ENCODE data around the gene TNS3.

Gene TNS3

DNA sequence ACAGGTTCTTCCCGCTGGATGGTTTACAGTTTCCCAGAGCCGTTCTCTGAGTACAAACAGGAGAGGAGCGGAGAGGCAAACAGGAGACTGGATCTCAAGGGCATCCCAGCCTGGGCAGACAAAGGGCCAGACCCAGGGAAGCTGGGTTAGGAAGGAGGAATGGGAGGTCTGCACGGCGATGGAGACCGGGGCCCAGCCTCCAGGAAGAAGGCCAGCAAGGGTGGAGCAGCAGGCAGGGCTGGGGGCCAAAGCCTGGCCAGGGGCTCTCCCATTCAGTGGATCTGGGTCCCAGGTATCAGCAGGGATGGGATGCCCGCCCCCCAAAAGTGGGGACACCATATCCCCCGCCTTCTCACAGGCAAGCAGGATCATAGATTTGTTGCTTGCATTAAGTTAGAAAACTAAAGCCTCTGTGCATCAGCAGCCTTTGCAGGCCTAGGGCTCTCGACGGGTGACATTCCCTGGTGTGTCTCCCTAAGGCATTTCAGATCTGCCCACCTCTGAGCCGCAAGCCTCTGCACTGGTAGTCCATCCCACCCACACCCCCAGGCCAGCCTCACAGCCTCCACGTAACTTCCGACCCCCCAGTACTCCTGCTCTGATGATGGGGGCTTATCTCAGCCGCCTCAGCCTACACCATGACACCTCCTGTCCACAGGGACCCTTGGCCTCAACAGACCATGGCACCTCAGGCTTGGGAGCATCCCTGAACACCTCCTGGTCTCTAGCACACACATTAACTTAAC lies 59.9 kb downstream of the TNS3 start:
- no peak for DNase-seq (ENCODE audit: low read depth in 2 of 2)

DNA sequence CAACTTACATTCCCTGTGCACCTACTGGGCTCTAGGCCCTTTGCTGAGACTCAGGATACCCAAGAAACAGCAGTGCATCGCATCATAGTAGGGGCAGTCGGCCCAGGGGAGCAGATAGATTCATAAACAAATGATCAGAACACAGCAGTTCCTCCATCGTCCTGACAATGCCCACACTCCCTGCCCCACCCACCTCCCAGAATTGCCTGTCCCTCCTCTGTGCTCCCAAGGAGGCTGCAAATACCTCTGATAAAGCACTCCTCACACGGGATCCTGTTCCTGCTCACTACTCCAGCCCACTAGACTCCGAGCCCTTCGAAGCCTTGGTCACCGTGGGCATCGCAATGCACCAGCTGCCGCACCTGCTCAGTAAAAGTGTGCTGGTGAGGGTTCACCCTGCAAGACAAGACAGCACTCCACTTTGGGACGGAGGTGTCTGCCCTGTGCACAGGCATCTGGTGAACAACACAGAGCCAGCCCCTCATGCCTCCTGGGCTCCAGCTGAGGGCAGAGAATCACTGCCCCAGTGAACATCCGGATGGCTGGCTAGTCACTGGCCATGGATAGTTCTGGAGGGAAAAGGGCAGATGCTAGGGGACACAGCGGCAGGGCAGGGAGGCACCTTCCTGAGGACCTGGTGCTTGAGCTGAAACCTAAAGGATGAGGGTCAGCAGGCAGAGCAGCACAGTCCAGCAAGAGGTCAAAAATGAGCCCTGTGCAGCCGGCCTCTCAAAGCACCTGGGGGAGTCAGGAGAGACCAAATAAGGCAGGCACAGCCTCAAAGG lies 60.7 kb downstream of the TNS3 start:
- no peak for DNase-seq (ENCODE audit: low read depth in 2 of 2)

DNA sequence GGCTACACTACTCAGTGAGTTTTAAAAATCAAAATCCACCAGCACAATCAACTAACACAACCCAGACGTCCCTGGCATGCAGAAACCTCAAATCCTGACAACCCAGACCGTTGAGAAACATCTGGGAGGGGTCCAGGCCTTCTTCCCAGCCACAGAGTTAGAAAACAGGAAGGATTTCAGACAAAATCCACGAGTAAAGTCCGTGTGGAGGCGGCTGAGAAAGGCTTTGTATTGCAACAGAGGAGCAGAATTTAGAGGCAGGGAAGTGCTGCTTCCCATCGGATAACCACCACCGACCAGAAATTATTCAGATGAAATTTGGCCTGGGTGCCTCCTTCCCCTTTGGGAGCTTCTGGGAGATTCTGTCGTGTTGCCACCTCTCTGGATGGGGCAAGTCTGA lies 61.5 kb downstream of the TNS3 start:
- no peak for DNase-seq (ENCODE audit: low read depth in 2 of 2)

DNA sequence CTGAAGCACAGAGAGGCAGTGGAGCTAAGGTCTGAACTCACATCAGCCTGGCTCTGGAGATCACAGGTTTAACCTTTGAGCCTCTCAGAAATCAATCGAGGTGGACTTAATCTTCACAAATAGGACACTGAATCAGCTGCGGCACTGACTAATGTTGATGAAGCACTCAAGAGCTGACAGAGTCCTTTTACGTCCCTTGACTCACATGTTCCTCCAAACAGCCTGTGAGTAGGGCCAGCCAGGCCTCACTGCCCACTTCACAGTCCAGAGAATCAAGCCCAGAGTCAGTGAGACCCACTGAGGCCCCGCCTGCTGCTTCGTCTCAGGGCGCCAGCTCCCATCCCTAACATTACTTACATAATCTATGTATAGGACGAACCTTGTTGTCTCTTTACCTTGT lies 63.1 kb downstream of the TNS3 start:
- no peak for DNase-seq (ENCODE audit: low read depth in 2 of 2)

DNA sequence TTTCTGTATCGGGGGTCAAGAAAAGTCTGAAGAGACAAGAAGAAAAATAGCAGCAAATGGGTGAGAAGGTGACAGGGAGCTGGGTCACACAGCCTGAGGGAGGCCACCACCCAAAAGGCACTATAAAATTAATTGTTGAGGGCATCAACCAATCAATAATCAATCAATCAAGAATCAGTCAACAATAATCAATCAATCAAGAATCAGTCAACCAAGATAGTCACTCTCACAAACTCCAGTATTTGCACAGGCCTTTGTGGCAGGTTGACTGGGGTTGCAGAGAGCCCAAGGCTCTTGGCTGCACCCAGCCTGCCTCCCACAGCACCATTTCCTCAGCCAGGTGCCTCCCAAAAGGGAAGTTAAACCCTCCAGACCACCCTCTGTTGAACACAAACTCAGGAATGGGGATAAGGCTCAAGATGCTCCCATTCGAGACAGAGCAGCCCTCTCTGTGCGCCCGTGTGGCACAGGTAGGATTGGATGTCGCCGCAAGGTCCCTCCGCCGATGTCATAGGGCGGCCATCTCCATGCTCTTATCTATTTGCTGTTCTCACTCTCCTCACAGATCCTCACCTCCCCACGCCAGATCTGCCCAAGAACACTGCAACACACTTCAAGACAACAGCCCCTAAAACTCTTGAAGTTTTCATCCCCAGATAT lies 64.0 kb downstream of the TNS3 start:
- DNase-seq (ENCODE audit: low read depth in 2 of 2), result no peak

DNA sequence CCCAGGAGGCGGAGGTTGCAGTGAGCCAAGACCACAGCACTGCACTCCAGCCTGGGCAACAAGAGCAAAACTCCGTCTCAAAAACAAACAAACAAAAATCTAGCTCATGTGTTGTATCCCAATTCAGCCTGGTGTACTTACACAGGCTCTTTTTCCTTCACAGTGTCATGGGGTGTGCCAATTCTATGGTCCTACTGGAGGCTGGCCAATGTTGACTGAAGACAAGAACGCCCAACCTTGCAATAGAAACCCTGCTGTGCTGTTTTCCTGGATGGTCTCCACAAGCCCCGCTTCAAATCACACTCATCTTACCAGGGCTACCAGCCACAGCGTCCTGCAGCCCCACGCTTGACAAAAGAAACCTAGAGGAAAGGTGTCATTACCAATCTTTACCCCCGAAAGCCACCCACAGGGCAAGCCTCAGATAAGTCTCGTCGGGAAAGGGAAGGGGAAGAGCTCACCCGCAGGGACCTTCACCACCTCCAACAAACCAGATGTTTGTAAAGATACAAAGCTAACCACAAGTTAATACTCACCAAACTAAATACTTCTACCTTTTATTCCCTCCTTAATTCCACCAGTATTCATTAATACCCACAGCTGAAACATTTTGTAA lies 64.8 kb downstream of the TNS3 start:
- no peak for DNase-seq (ENCODE audit: low read depth in 2 of 2)

DNA sequence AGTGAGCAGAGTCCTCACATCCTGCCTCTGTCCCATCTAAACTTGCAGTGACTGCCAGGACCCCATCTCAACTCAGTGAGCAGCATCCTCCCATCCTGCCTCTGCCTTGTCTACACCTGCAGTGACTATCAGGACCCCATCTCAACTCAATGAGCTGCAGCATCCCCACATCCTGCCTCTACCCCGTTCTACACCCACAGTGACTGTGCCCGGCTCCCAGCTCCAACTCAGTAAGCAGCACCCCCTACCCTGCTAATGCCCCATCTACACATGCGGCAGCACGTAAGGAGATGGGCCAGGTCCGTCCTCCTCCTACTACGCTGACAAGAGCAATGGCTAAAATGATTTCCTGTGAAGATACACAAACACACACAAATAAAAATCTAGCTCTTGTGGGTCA lies 65.5 kb downstream of the TNS3 start:
- DNase-seq (ENCODE audit: low read depth in 2 of 2), result no peak

DNA sequence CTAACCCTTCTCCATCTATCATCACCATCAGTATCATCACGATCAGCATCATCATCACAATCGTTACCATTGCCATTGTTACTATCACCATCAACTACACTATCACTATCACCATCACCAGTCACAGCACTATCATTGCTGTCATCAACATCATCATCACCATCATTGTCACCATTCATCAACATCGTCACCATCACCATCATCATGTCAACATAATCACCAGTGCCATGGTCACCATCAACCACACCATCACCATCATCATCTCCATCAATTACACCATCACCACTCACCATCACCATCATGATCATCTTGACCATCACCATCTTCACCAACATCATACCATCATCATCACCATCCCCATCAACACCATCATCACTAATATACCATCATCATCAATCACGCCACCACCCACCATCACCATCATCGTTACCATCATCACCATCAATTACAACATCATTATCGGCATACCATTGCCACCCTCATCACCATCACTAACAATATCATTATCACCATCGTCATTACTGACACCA lies 66.5 kb downstream of the TNS3 start:
- DNase-seq (ENCODE audit: low read depth in 2 of 2), result no peak

DNA sequence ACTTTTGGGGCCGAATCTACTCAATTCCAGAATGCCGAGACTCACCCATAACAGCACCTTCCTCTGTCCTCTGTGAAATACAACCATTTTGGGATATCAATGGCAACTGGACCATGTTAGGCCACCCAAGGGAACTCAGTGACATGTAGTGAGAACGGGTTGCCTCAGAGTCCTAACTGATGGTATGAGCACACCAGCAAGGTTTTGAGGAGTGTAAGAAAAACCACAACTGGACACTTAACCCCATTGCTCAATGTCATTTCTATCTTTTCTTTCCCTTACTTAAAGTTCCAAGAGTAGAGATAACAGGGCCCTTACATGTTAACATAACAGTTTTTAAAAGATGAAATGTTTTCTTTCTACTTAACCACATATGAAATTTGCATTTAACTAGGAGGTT lies 67.1 kb downstream of the TNS3 start:
- DNase-seq (ENCODE audit: low read depth in 2 of 2), result no peak

DNA sequence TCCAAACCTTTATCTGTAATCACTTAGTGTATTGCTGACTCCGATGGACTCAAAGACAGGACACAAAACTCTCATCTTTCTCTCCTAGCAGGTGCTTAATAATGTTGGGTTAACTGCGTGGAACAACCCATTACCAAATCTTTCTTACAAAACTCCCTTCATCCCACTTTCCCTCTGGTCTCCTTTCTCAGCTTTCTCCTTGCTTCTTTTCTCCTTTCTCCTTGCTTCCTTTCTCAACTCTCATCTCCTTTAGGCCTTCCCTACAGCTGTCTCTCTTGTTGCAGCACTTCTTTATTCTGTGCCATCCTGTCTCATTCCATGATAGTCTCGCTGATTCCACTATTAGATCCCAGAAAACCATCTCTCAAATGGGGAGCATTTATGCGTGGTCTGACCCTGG lies 67.5 kb downstream of the TNS3 start:
- no peak for DNase-seq (ENCODE audit: low read depth in 2 of 2)

DNA sequence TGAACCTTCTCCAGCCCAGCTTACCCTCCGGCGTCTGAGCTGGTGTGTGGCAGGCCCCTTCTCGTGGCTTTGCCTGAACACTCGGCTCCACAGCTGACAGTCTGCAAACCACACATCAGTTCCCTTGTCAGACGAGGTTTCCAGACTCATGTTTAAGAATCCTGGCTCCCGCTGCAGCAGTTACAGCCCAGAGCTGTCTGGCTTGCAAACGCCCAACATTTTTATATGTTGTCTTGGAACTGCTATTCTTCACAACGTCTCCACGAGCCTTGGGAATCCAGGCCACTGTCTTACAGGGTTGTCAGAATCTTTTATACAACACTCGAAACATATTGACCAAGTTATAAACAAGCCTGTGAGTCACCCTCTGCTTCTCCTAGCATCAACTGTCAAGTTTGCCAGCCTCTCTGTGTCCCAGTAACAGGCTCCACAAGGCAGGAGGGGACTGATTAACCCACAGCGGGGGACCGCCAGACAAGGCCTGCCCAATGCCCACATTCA lies 68.1 kb downstream of the TNS3 start:
- no peak for DNase-seq (ENCODE audit: low read depth in 2 of 2)

DNA sequence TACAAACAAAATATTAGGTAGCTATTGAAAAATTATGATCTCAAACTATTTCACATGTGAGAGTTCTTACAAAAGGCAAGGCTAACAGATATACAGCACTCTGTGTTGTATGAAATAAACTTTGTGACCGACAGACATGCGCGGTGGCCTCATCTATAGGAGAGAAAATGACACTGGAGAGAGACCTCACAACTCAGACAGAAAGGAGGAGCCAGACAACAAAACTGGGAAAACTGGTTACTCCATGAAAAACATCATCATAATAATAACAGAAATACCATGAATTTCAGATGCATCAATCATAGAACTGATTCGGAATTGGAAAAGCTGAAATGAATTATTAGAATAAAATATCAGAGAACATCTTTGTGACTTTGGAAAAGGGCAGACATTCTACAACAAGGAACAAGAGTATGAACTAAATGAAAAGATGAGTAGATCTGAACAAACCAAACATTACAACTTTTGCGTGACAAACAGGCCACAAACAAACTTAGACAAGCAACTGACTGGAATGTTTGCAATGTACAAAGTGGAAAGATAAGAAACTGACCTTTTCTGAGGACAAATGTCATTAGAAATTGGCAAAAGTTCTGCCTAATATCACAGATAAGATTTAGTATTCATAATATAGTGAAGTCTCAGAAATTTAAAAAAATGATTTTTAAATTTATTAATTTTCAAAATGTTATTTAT lies 69.3 kb downstream of the TNS3 start:
- no peak for DNase-seq (ENCODE audit: low read depth in 2 of 2)

DNA sequence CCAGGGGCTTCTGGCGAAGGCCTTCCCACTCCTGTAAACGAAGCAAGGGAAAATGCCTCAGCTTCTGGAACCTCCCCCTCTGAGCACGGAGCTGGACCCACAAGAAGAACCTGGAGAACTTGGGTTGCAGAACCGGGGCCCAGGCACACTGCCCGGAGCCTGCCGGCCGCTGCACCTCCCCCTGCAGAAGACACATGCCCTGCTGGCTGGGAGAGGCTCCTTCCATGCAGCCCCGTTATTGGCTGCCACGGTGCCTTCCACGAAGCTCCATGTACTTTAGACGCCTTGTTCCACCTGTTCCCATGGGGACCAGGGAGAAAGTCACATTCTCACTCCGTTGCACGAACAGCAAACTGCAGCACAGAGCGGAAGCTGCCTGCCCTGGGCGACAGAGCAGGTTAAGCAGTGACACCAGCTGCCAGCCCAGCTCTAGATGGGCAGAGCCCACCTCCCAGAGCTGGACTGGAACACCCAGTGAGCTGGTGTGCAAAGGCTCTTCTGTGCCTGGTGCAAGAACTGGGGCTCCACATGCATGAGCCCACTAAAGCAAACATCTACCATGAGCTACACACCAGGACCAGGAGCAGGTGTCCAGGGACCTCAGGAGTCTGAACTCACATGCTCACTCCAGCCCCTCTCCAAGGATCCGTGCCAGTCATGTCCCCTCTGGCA lies 70.1 kb downstream of the TNS3 start:
- no peak for DNase-seq (ENCODE audit: low read depth in 2 of 2)

DNA sequence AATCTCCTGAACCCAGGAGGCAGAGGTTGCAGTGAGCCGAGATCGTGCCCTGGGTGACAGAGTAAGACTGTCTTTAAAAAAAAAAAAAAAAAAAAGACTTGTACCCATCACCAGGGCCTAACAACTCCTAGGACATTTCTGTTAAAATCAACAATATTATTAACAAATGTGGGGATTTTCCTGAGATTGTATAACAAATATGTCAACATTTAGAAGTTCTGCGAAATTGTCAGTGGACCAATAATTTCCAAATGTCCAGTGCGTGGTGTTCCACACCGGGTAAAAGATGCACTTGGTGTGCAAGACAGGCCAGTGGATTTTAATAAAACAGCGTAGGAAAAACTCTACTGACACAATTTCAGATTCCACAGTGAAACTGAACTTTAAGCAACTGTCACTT lies 71.1 kb downstream of the TNS3 start:
- DNase-seq (ENCODE audit: low read depth in 2 of 2), result no peak

DNA sequence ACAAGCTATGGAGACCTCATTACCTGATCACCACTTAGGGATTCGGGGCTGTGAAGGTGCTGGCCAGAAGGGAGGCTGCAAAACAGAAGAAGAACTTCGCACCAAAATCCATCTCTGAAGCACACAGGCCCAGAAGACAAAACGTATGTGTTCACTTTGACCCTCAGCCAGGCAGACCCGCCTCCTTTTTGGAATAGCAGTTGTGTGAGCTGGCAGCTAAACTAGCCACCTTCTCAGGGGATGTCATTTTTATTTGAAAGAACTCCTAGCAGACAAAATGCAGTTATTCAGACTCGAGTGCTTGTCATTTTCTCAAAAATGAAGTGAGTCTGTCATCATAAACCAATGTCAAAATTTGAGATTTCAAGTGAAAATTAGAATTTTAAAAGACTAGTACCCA lies 71.7 kb downstream of the TNS3 start:
- no peak for DNase-seq (ENCODE audit: low read depth in 2 of 2)

DNA sequence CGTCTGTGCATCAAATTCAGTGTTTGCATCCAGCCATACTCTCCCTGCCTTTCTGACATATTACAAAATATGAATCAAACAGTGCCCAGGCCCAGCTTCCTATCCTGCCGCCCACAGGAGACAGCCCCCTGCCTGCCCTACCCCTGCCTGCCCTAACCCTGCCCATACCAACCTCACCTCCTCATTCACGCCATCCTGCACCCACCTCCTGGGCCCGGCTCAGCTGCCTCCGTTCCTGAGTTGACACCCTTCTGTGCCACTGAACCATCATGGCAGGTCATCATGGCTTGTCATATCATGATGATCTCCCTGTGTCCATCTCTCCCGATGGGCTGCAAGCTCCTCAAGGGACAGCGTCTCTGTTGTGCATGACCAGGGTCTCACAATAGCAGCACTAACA lies 72.3 kb downstream of the TNS3 start:
- DNase-seq (ENCODE audit: low read depth in 2 of 2), result no peak

DNA sequence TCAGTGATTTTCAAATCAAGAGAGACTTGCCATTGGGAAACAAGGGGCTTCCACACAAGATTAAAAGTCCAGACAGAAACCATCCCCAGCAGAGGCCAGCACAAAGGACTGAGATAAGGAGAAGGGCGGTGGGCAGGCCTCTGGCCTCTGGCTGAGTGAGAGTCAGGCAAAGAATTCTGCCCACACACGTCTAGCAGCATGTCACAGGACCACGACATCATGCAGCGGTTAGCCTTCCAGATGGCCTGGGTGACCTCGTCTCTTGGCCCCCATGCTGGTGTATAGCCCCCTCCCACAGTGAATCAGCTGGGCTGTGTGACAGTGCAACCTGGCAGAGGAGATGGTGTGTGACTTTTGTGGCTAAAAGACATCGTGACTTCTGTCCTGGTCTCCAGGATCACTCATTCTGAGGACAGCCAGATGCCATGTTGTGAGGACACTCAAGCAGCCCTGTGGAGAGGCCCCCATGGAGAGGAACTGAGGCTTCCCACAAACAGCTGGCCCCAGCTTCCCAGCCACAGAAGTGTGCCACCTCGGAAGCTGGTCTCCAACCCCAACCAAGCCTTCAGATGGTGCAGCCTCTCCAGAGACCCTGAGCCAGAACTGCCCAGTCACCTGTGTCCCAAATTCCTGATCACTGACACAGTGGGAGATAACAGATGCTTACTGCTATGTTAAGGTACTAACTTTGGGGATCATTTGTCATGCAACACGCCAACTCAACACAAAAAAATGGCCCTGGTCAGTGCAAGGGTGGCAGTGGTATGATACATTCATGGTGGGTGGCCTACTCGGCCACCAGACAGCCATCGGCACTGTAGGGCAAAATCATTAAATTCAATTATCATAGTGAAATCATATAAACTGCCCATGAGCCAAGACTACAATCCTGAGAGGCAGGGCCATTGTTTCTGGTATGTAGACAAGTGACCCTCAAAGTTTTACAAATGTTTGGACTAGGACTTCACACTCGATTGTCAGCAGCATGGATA lies 73.2 kb downstream of the TNS3 start:
- DNase-seq (ENCODE audit: low read depth in 2 of 2), result no peak

DNA sequence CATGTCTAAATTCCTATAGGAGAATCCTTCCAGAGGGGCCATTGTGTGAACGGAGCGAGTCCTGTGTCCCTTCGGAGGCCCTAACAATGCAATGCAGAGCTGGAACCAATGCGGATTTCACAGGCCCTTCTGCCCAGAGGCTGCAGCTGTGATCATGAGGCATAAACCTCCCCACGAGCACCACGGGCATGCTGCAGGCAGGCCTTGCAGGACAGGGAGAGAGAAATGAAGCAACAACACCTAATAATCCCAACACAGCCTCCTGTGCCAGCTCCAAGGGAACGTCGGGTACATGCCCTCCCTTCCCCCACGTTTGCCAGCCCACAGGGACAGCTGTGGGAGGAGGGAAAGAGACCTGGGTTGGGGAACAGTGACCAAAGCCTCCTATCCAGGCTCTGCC lies 74.4 kb downstream of the TNS3 start:
- no peak for DNase-seq (ENCODE audit: low read depth in 2 of 2)

Measured in stimulated activated CD8-positive, alpha-beta memory T cell treated with anti-CD3 and anti-CD28 coated beads, Interleukin-2, amount 100 ng/mL, for 1 hour (primary cell).